K562 (cell line): ENCODE results near the gene USP49. TPM values are rescaled to one million over a fixed set of nuclear protein-coding genes. Genes with fewer than 3 reads are reported as not detected.

ENCODE experiments used
- ATAC-seq: fragments of 200-7000 bp; cut with Tn5 transposase; 3 replicates; pipeline ENCODE4 v1.9.1; 2020; ENCODE audit warnings: moderate library complexity
- BruUV-seq: library from RNA; stranded (reverse); fragments of 400-500 nt; replicated peaks from 2 replicates; lab custom pipeline; 2021; lab: Mats Ljungman, UMichigan
- CTCF ChIA-PET: fragments of 300-600 bp; formaldehyde crosslinking; extraction: SDS; loops from one replicate; lab custom pipeline; 2021; ENCODE audit warnings: low intra/inter-chr PET ratio; lab: Yijun Ruan, JAX
- POLR2A ChIA-PET: fragments of 300-600, 350-650 bp; sonication (Branson Sonifier 250); formaldehyde crosslinking; extraction: SDS; loops from one replicate; lab custom pipeline; 2021; ENCODE audit warnings: antibody characterized with exemption, inconsistent platforms; lab: Yijun Ruan, JAX
- DNase-seq, 4 experiments: peaks; one replicate each; pipeline versions ENCODE4 v3.0.0 to v3.0.0-alpha.2; 2011 to 2018; ENCODE audit warnings: low spot score in 3 of 4, mixed read lengths in 3 of 4; ENCODE audit errors: extremely low read depth in 1 of 4
- FAIRE-seq: peaks from 2 replicates; lab custom pipeline; 2011; peaks lifted over from hg19 to GRCh38; lab: Jason Lieb, UNC
- H2AFZ ChIP-seq: 2 replicates; pipeline ENCODE4 v1.6.0; 2011; ENCODE audit warnings: low read depth, low read length, control low read depth, inconsistent platforms
- H3K27ac ChIP-seq: fragments of 200-600 bp; 3 replicates; pipeline ENCODE4 v1.8.0; 2011; ENCODE audit warnings: low read depth, mild to moderate bottlenecking, control low read depth, inconsistent platforms, low read length, moderate library complexity, mixed read lengths; ENCODE audit errors: extremely low read depth
- H3K27me3 ChIP-seq, 2 experiments: fragments of 300-600 bp in 1 of 2; 2 replicates in 1 of 2; 3 replicates in 1 of 2; pipeline versions ENCODE4 v1.6.0 to v1.8.0; 2011; ENCODE audit warnings: inconsistent platforms in 2 of 2, low read length in 2 of 2, mild to moderate bottlenecking in 1 of 2, mixed read lengths in 1 of 2, moderate library complexity in 1 of 2; ENCODE audit not compliant: control insufficient read depth in 2 of 2, insufficient read depth in 2 of 2
- H3K36me3 ChIP-seq: fragments of 300-600 bp; 3 replicates; pipeline ENCODE4 v1.8.0; 2011; ENCODE audit warnings: mild to moderate bottlenecking, low read length, inconsistent platforms; ENCODE audit not compliant: control insufficient read depth, insufficient read depth
- H3K4me1 ChIP-seq, 2 experiments: fragments of 200-600 bp in 1 of 2; replicated peaks in 1 of 2; 2 replicates in 1 of 2; 3 replicates in 1 of 2; pipeline versions ENCODE4 v1.5.1 to v1.8.0; 2011; ENCODE audit warnings: inconsistent platforms in 2 of 2, low read length in 2 of 2, mild to moderate bottlenecking in 1 of 2, mixed read lengths in 1 of 2, moderate library complexity in 1 of 2; ENCODE audit not compliant: control insufficient read depth in 2 of 2, insufficient read depth in 2 of 2
- H3K4me2 ChIP-seq: 2 replicates; pipeline ENCODE4 v1.6.1; 2011; ENCODE audit warnings: low read length, control low read depth, inconsistent platforms, mixed read lengths; ENCODE audit not compliant: insufficient read depth
- H3K4me3 ChIP-seq: fragments of 200-600 bp; sonication (generic), shearing (Covaris generic); 2 replicates; pipeline ENCODE4 v1.5.1; 2016; ENCODE audit warnings: control low read depth, inconsistent platforms
- H3K79me2 ChIP-seq: fragments of 200-600 bp; 3 replicates; pipeline ENCODE4 v1.8.0; 2011; ENCODE audit warnings: low read length, inconsistent platforms; ENCODE audit not compliant: control insufficient read depth, insufficient read depth
- H3K9ac ChIP-seq, 2 experiments: 2 replicates each; pipeline versions ENCODE4 v1.6.0 to v1.6.1; 2011; ENCODE audit warnings: low read depth in 2 of 2, low read length in 2 of 2, control low read depth in 1 of 2, inconsistent platforms in 1 of 2, mild to moderate bottlenecking in 1 of 2, mixed read lengths in 1 of 2; ENCODE audit not compliant: insufficient read depth in 1 of 2
- H3K9me1 ChIP-seq: one replicate; pipeline ENCODE4 v1.6.0; 2011; ENCODE audit warnings: inconsistent platforms, mild to moderate bottlenecking, low read length, moderate library complexity; ENCODE audit not compliant: control insufficient read depth, insufficient read depth
- H3K9me3 ChIP-seq: replicated peaks from 2 replicates; pipeline ENCODE4 v1.5.1; 2011; ENCODE audit warnings: low read depth, low read length, inconsistent platforms; ENCODE audit not compliant: control insufficient read depth, insufficient read depth
- H4K20me1 ChIP-seq: replicated peaks from 2 replicates; pipeline ENCODE4 v1.6.1; 2011; ENCODE audit warnings: low read length, inconsistent platforms, mixed read lengths; ENCODE audit not compliant: control insufficient read depth, insufficient read depth
- CBX3 ChIP-seq, 2 experiments: IDR thresholded peaks; 1 replicate in 1 of 2; 2 replicates in 1 of 2; pipeline ENCODE4 v1.6.1; 2012; ENCODE audit warnings: inconsistent platforms in 2 of 2, low read length in 2 of 2, borderline replicate concordance in 1 of 2, control low read depth in 1 of 2
- FOXK1 ChIP-seq: sonication (generic); formaldehyde crosslinking; IDR thresholded peaks from 2 replicates; pipeline ENCODE4 v1.8.0; 2022; ENCODE audit warnings: missing genetic modification reagents, mild to moderate bottlenecking, borderline replicate concordance
- PHF21A ChIP-seq: fragments of 450-650 bp; IDR thresholded peaks from 2 replicates; pipeline ENCODE4 v1.6.1; 2017; ENCODE audit warnings: low read depth, borderline replicate concordance
- ZBTB34 ChIP-seq: fragments of 250-450 bp; sonication (Bioruptor Pico); IDR thresholded peaks from 2 replicates; pipeline ENCODE4 v1.8.0; 2021; ENCODE audit warnings: mild to moderate bottlenecking, moderate library complexity
- WGBS: fragments of 100-300 bp; shearing (Covaris generic); methylation state at CpG from one replicate; pipeline ENCODE4 v1.1.6; 2016; ENCODE audit warnings: low coverage, mixed read lengths; ENCODE audit not compliant: insufficient coverage; ENCODE audit errors: missing lambda C conversion rate; 5-methylcytosine and 5-hydroxymethylcytosine counted together
- in situ Hi-C: fragments of 300-500 bp; cut with MboI; formaldehyde crosslinking; loops from 4 replicates; pipeline ENCODE4 v1.15.0; 2018; ENCODE audit warnings: inconsistent platforms, mixed read lengths
- intact Hi-C: fragments of 100-400 bp; cut with micrococcal nuclease; formaldehyde crosslinking; loops from 2 replicates; pipeline ENCODE4 v1.14.2; 2022
- polyA plus RNA-seq, 8 experiments: library from polyadenylated mRNA; depleted of rRNA in 4 of 8; stranded (reverse) in 5 of 8; unstranded in 3 of 8; fragments of >200 nt; fragmentation: Nextera tagmentation in 2 of 8; fragmentation: Illumina TruSeq in 1 of 8; extraction: Ambion mirVana in 2 of 8; extraction: Trizol in 1 of 8; gene quantifications; 2 replicates each; pipeline versions ENCODE4 v1.2.1 to v1.2.3, GENCODE V29; 2011 to 2014; ENCODE audit warnings: inconsistent platforms in 1 of 8, missing spikeins in 1 of 8
- total RNA-seq, 7 experiments: library from RNA; depleted of rRNA in 6 of 7; stranded (reverse); fragments of >200 nt in 6 of 7; fragmentation: Illumina TruSeq in 2 of 7; extraction: Trizol in 2 of 7; gene quantifications; 2 replicates each; pipeline versions ENCODE4 v1.2.1 to v1.2.3, GENCODE V29; 2011 to 2021; ENCODE audit warnings: low replicate concordance in 1 of 7

The USP49 gene
- total and polyA plus RNA-seq, 9 of the 15 experiments (the other 6 are each of a cell fraction or from before 2014, with no cell fraction given): 1.0 to 9.9 (median 6.5) TPM

GRCh38 chr6:41775293-41775882 lies 119.8 kb downstream of the USP49 start:
- no peaks in the 10 kb centered on the region for H3K9me3 ChIP-seq
- intact Hi-C loops (loop anchor here (5.0 kb wide), 2 partner anchors 173 to 408 kb away; no protein-coding TSS in a partner anchor), in situ Hi-C loops (no loop called here)
- H3K27ac ChIP-seq: no peak overlapping the region
- H2AFZ ChIP-seq: no peak overlapping the region
- FAIRE-seq (no peak), ATAC-seq (no peak), DNase-seq (no peak)
- CTCF ChIA-PET: interaction anchor here (0.7 to 4.3 kb wide), 4 partner anchors 40 to 377 kb away, joined by 3 to 30 read pairs (median 15); partner anchors contain the start of gene TFEB
- TF ChIP-seq PHF21A (no peak), ZBTB34 (CRISPR knock-in tag) (no peak), FOXK1 (CRISPR knock-in tag) (0 out of 2 replicates have a peak, but pooled peaks have one; percentile 13), CBX3 (IDR thresholded peaks at IDR 0.05; ENCODE audit: borderline replicate concordance in 1 of 2, low read length in 2 of 2) (0 out of 3 replicates have a peak, but pooled peaks of 1 of the 2 experiments have one; percentile 9)
- H3K27me3 ChIP-seq: no peaks in the 10 kb centered on the region
- no TSS peak for BruUV-seq
- H3K36me3 ChIP-seq: peaks cover 22% of the 10 kb centered on the region; the same call in 2 of the 3 replicates
- POLR2A ChIA-PET: interaction anchor here (0.6 to 1.0 kb wide), 2 partner anchors 24 to 380 kb away, joined by 3 to 4 read pairs; a partner anchor contains a TSS
- H3K4me1 ChIP-seq: peaks cover 0 to 20% of the 10 kb centered on the region in 2 experiments; a peak in 3 of 5 replicates
- H3K4me2 ChIP-seq: no peak overlapping the region
- peaks cover 6% of the 10 kb centered on the region; the same call in 1 of the 3 replicates for H3K79me2 ChIP-seq
- H3K9ac ChIP-seq: no peak overlapping the region
- WGBS: 73% methylated on average over 13 of the region's 13 CpGs
- H3K4me3 ChIP-seq: no peak overlapping the region
- H3K9me1 ChIP-seq: no peaks in the 10 kb centered on the region
- no peaks in the 10 kb centered on the region; the same call in 1 of the 2 replicates for H4K20me1 ChIP-seq
